HL-60 (cell line): ENCODE results near the gene PKP4.

Source experiments
- DNase-seq, 2 experiments: peaks; one replicate each; pipeline ENCODE4 v3.0.0-alpha.2; 2010 to 2020; ENCODE audit warnings: low read depth in 1 of 2, low spot score in 1 of 2
- H3K27ac ChIP-seq: fragments of 250-450 bp; sonication (Bioruptor Pico); replicated peaks from 2 replicates; pipeline ENCODE4 v1.5.1; 2020; ENCODE audit warnings: mild to moderate bottlenecking, moderate library complexity
- H3K27me3 ChIP-seq: fragments of 250-450 bp; sonication (Bioruptor Pico); 2 replicates; pipeline ENCODE4 v1.5.1; 2021; ENCODE audit warnings: mild to moderate bottlenecking, moderate library complexity; ENCODE audit not compliant: insufficient read depth, poor library complexity, severe bottlenecking
- H3K4me3 ChIP-seq: replicated peaks from 2 replicates; pipeline ENCODE4 v1.5.1; 2011; ENCODE audit warnings: mild to moderate bottlenecking, control low read depth, low read length; ENCODE audit not compliant: insufficient read depth
- GABPA ChIP-seq: IDR thresholded peaks from 2 replicates; pipeline ENCODE4 v1.6.1; 2012; ENCODE audit warnings: low read depth
- POLR2AphosphoS5 ChIP-seq: IDR thresholded peaks from 2 replicates; pipeline ENCODE4 v1.6.1; 2012; ENCODE audit warnings: low read depth
- SPI1 ChIP-seq: IDR thresholded peaks from 2 replicates; pipeline ENCODE4 v1.6.1; 2012; ENCODE audit warnings: low read depth, mild to moderate bottlenecking, borderline replicate concordance
- TF ChIP-seq, protein P1 (sequence below): IDR thresholded peaks from one replicate; pipeline ENCODE4 v1.5.1; 2011; ENCODE audit warnings: low read length, control low read depth, inconsistent platforms; ENCODE audit not compliant: insufficient read depth
- TF ChIP-seq, protein P2 (sequence below): IDR thresholded peaks from 2 replicates; pipeline ENCODE4 v1.6.1; 2012; ENCODE audit warnings: low read depth; ENCODE audit not compliant: insufficient replicate concordance

PKP4 gene

DNA sequence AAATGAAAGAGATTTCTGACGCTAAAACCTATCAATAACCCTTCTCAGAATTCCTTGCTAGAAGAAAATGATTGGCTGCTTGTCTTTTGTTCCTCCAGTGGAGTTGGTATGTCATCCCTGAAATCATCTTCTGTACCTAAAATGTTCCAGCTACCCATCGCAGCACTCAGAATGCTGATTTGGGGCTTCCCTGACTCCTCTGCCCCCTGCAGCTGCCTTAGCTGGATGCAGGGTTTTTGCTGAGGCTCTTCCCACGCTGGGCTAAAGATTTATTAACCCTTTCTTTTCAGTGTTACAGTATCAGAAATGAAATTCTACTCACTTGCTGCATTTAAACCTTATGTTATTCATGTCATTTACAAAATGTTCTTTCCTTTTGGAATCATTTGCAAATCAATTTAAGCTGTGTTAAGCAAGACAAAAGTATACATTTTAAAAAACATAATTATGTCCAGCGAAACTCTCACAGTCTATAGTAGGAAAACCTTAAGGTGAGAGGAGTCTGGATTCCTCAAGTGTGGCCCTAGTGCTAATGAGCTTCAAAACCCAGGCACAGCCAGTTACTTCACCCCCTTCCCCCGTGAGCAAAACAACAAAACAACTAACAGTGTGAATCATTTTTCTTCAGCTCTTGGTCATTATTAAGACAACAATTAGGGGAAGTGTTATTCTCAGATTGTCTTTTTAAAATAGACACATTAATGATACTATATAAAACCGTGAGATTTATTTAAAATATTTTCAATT is 32.8 kb downstream of the PKP4 start:
- H3K4me3 ChIP-seq = no peak overlapping the region
- H3K27me3 ChIP-seq = no peaks in the 10 kb centered on the region
- TF ChIP-seq, protein P1, sequence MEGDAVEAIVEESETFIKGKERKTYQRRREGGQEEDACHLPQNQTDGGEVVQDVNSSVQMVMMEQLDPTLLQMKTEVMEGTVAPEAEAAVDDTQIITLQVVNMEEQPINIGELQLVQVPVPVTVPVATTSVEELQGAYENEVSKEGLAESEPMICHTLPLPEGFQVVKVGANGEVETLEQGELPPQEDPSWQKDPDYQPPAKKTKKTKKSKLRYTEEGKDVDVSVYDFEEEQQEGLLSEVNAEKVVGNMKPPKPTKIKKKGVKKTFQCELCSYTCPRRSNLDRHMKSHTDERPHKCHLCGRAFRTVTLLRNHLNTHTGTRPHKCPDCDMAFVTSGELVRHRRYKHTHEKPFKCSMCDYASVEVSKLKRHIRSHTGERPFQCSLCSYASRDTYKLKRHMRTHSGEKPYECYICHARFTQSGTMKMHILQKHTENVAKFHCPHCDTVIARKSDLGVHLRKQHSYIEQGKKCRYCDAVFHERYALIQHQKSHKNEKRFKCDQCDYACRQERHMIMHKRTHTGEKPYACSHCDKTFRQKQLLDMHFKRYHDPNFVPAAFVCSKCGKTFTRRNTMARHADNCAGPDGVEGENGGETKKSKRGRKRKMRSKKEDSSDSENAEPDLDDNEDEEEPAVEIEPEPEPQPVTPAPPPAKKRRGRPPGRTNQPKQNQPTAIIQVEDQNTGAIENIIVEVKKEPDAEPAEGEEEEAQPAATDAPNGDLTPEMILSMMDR = no peak
- no peak for TF ChIP-seq GABPA
- no peak for TF ChIP-seq SPI1
- TF ChIP-seq, protein P2, sequence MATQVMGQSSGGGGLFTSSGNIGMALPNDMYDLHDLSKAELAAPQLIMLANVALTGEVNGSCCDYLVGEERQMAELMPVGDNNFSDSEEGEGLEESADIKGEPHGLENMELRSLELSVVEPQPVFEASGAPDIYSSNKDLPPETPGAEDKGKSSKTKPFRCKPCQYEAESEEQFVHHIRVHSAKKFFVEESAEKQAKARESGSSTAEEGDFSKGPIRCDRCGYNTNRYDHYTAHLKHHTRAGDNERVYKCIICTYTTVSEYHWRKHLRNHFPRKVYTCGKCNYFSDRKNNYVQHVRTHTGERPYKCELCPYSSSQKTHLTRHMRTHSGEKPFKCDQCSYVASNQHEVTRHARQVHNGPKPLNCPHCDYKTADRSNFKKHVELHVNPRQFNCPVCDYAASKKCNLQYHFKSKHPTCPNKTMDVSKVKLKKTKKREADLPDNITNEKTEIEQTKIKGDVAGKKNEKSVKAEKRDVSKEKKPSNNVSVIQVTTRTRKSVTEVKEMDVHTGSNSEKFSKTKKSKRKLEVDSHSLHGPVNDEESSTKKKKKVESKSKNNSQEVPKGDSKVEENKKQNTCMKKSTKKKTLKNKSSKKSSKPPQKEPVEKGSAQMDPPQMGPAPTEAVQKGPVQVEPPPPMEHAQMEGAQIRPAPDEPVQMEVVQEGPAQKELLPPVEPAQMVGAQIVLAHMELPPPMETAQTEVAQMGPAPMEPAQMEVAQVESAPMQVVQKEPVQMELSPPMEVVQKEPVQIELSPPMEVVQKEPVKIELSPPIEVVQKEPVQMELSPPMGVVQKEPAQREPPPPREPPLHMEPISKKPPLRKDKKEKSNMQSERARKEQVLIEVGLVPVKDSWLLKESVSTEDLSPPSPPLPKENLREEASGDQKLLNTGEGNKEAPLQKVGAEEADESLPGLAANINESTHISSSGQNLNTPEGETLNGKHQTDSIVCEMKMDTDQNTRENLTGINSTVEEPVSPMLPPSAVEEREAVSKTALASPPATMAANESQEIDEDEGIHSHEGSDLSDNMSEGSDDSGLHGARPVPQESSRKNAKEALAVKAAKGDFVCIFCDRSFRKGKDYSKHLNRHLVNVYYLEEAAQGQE = no peak
- TF ChIP-seq POLR2AphosphoS5 = no peak
- DNase-seq = no peak
- H3K27ac ChIP-seq = no peak overlapping the region

DNA sequence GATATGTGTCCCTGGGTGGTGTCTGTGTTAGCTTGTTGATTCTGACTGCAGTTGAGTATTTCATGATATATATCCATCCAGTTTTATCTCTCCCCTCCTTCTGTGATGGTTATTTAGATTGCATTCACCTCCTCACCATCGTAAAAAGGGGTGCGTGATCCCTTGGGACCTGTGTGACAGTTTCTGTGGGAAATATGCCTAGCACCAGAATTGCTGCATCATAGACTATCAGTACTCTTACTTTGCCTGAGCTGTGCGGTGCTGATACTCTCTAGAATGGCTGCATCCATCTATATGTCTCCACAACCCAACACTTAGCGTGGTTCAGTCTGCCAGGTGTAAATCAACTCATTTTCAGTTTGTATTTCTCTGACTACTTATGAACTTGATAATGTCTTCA is 34.3 kb downstream of the PKP4 start:
- H3K27me3 ChIP-seq = no peaks in the 10 kb centered on the region
- no peak for DNase-seq
- H3K27ac ChIP-seq = no peak overlapping the region
- no peak overlapping the region for H3K4me3 ChIP-seq
- no peak for TF ChIP-seq POLR2AphosphoS5
- TF ChIP-seq, protein P2 = no peak
- TF ChIP-seq, protein P1 = no peak
- no peak for TF ChIP-seq GABPA
- no peak for TF ChIP-seq SPI1

DNA sequence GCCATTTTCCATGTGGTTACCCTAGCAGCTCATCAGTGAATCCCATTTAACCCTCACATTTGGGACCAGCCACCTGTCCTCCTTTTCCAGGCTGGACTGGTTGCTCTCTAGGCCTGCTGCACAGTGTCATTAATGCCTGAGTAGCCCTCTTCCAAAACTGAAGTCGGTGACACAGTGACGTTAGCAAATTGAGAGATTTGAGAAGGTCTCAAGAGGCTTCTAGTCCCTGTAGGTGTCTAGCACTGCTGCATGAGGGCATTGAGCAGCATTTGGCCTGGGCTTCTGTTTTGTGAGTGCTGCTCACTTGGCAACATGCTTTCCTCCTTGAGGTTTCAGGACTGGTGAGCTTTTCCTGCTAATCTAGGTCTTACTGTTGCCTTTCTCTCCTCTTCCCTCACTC is 36.7 kb downstream of the PKP4 start:
- no peak overlapping the region for H3K27ac ChIP-seq
- TF ChIP-seq, protein P2 = no peak
- no peak for TF ChIP-seq POLR2AphosphoS5
- TF ChIP-seq SPI1 = no peak
- TF ChIP-seq, protein P1 = no peak
- no peak for TF ChIP-seq GABPA
- no peaks in the 10 kb centered on the region for H3K27me3 ChIP-seq
- H3K4me3 ChIP-seq = no peak overlapping the region
- DNase-seq = no peak
